ENCODE measurements around the gene ZNF462.

The ZNF462 gene

GRCh38 chr9:106864373-106865143, 1.6 kb downstream of the ZNF462 start:
- no peak for DNase-seq (ENCODE audit: low read depth in 2 of 2)

- no peak for DNase-seq (ENCODE audit: low read depth in 2 of 2)
Measured at GRCh38 chr9:106866243-106866642, 3.3 kb downstream of the ZNF462 start.

- no peak for DNase-seq (ENCODE audit: low read depth in 2 of 2)
Measured at GRCh38 chr9:106867286-106867685, 4.3 kb downstream of the ZNF462 start.

- DNase-seq (ENCODE audit: low read depth in 2 of 2), result no peak
Measured at GRCh38 chr9:106868087-106868486, 5.1 kb downstream of the ZNF462 start.

- no peak for DNase-seq (ENCODE audit: low read depth in 2 of 2)
Measured at GRCh38 chr9:106868565-106868964, 5.6 kb downstream of the ZNF462 start.

- DNase-seq (ENCODE audit: low read depth in 2 of 2), result no peak
Measured at GRCh38 chr9:106869028-106869427, 6.1 kb downstream of the ZNF462 start.

GRCh38 chr9:106869458-106869857, 6.5 kb downstream of the ZNF462 start:
- no peak for DNase-seq (ENCODE audit: low read depth in 2 of 2)

- DNase-seq (ENCODE audit: low read depth in 2 of 2), result no peak
Measured at GRCh38 chr9:106872641-106873040, 9.7 kb downstream of the ZNF462 start.

GRCh38 chr9:106874031-106874430, 11.1 kb downstream of the ZNF462 start:
- no peak for DNase-seq (ENCODE audit: low read depth in 2 of 2)

- DNase-seq (ENCODE audit: low read depth in 2 of 2), result no peak
Measured at GRCh38 chr9:106874652-106875051, 11.7 kb downstream of the ZNF462 start.

GRCh38 chr9:106875529-106875928, 12.6 kb downstream of the ZNF462 start:
- DNase-seq (ENCODE audit: low read depth in 2 of 2), result no peak

GRCh38 chr9:106877345-106877744, 14.4 kb downstream of the ZNF462 start:
- DNase-seq (ENCODE audit: low read depth in 2 of 2), result no peak

- DNase-seq (ENCODE audit: low read depth in 2 of 2), result no peak
Measured at GRCh38 chr9:106878081-106878837, 15.3 kb downstream of the ZNF462 start.

GRCh38 chr9:106878934-106879333, 16.0 kb downstream of the ZNF462 start:
- no peak for DNase-seq (ENCODE audit: low read depth in 2 of 2)

- no peak for DNase-seq (ENCODE audit: low read depth in 2 of 2)
Measured at GRCh38 chr9:106879439-106879882, 16.5 kb downstream of the ZNF462 start.

GRCh38 chr9:106880081-106880480, 17.1 kb downstream of the ZNF462 start:
- DNase-seq (ENCODE audit: low read depth in 2 of 2), result no peak

- DNase-seq (ENCODE audit: low read depth in 2 of 2), result no peak
Measured at GRCh38 chr9:106880863-106881262, 17.9 kb downstream of the ZNF462 start.

GRCh38 chr9:106883030-106883429, 20.1 kb downstream of the ZNF462 start:
- DNase-seq (ENCODE audit: low read depth in 2 of 2), result no peak

- no peak for DNase-seq (ENCODE audit: low read depth in 2 of 2)
Measured at GRCh38 chr9:106883626-106884190, 20.7 kb downstream of the ZNF462 start.

- no peak for DNase-seq (ENCODE audit: low read depth in 2 of 2)
Measured at GRCh38 chr9:106885451-106885850, 22.5 kb downstream of the ZNF462 start.

GRCh38 chr9:106886111-106887046, 23.4 kb downstream of the ZNF462 start:
- no peak for DNase-seq (ENCODE audit: low read depth in 2 of 2)

GRCh38 chr9:106887066-106887465, 24.1 kb downstream of the ZNF462 start:
- no peak for DNase-seq (ENCODE audit: low read depth in 2 of 2)

Data from stimulated activated CD4-positive, alpha-beta T cell treated with anti-CD3 and anti-CD28 coated beads, Interleukin-1b, Interleukin-23, amount 100 ng/mL, for 4 hours (primary cell).